Effector CD4-positive, alpha-beta T cell (primary cell): ENCODE results near the gene CCR8.
A peak's percentile ranks its signal among the peaks of the same experiment; 100 is the strongest.

Source experiments
- DNase-seq: peaks from one replicate; pipeline ENCODE4 v3.0.0-alpha.2; 2020
- total RNA-seq: gene quantifications from one replicate; lab custom pipeline; 2026; lab: John Stamatoyannopoulos, UW

The CCR8 gene, protein sequence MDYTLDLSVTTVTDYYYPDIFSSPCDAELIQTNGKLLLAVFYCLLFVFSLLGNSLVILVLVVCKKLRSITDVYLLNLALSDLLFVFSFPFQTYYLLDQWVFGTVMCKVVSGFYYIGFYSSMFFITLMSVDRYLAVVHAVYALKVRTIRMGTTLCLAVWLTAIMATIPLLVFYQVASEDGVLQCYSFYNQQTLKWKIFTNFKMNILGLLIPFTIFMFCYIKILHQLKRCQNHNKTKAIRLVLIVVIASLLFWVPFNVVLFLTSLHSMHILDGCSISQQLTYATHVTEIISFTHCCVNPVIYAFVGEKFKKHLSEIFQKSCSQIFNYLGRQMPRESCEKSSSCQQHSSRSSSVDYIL
- total RNA-seq, result 9.4 reads per million, percentile 30 among the genes with 10 or more reads in this experiment

DNA sequence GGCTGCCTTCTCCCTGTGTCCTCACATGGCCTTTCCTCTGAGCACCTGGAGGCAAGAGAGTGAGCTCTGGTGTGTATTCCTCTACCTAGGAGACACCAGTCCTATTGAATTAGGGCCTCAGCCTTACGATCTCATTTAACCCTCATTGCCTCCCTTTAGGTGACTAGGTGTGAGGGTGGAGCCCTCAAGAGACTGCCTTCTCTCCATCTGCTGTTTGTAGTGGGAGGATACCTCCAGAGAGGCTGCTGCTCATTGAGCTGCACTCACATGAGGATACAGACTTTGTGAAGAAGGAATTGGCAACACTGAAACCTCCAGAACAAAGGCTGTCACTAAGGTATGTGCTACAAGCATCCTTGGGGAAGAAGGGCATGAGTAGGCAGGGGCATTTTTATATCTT lies at the start of gene CCR8:
Gene CCR8, plus strand, starts transcription at position 217 of the 400 bp plus-strand sequence. CDS start 2,623 bp downstream, outside the sequence.
- DNase-seq, result no peak

DNA sequence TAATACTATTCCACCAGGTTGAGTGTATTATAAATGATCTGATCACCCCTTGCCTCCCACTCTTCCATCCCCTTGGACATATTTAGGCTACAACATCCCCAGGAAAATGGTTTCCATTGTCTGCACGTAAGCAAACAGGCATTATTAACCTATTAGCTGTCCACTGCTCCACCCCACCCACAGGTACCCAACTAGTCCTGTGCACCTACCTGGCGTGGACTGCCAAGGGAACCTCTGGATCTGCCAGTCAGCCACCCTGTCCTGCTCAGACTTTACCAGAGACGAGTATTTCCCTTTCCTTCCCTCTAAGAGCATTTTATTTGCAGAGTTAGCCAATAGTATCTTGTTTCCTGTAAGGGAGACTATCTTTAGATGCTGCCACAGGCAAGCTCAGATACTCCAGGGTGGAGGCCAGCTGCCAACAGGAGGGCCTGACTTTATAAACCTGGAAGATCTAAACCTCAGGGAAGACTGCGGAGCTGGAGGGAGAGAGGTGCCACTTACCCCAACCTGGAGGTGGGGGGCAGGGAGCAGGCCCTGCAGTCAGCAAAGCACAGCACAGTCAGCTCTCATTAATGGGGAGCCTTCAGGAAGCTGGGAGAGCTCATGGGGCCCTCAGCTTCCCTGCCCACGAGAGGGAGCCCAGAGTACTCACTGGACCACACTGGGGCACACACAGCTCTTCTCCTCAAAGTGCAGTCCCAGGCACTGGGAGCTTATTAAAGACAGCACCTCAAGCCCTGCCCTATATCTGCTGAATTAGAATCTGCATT lies 49.6 kb upstream of the CCR8 start, which contains the start of gene CX3CR1:
Gene CX3CR1, minus strand, starts transcription at position 292 of the 773 bp plus-strand sequence. CDS start 13,527 bp downstream, outside the sequence.
- no peak for DNase-seq

DNA sequence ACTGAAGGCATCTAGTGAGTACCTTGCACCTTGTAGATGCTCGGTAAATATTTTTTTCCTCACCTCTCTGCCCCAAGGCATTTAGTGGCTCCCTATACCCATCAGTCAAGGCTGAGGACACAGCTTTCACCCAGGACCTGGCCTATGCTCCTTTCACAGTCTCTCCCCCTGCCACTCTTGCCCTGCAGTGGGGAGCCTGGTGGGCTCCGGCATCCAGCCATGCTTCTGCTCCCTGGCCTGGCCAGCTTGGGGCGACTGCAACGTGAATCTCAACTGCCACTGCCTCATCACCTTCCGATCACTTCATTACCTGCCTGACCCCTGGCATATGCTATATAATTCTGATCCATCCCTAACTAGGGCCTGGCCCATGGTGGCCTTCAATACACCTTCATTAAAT lies 48.9 kb upstream of the CCR8 start:
- DNase-seq, result no peak

DNA sequence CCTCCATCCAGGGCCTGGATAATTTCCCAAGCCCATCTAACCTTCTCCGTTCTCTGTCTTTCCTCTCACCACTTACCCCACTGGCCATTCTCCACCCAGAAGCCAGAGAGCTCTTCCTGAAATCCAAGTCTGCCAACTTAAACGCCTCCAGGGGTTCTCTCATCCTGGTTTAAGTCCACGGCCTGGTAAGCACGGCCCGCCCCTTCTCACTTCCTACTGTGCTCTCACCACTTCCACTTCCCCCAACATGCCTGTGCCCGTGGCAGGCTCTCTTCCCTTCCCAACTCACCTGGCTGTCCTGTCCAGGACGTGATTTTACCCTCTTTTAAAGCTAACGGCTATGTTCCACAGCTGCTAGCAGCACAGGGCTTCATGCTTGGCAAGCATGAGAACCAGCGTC lies 48.0 kb upstream of the CCR8 start:
- DNase-seq, result no peak

DNA sequence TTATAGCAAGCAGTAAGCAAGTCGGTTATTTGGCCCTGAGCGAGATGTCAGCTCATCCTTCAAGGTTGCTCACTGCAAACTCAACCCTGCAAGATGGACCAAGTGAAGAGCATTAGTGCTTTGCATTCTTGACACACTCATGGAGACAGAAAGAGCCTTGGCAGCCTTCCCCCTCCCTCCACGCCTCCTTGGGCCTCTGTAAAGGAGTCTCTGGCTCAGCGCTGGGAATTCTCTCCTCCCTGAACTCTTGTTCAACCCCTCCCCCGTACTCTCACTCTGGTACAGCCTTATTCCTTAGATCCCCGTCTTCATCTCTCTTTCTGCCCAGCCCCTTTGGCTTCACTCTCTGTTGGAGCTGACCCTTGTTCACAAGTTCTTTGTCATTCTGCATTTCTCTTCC lies 47.5 kb upstream of the CCR8 start:
- no peak for DNase-seq

DNA sequence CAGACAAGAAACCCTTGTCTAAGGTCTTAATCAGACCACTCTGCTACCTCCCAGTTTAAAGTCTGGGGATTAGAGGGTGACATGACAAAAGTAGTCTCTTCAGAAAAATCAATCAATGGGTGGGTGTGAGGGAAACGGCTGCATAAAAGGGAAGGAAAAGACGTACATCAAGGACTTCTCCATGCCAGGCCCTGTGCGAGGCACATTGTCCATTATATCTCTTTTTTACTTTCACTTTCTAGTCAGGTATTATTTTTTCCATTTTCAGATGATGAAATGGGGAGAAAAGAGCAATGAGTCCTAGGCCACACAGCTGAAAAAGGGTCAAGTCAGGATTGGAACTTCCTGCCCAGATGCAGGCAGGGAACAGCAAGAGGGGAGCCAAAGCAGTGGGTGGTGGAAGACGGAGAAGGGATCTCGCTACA lies 45.0 kb upstream of the CCR8 start:
- DNase-seq, result no peak

DNA sequence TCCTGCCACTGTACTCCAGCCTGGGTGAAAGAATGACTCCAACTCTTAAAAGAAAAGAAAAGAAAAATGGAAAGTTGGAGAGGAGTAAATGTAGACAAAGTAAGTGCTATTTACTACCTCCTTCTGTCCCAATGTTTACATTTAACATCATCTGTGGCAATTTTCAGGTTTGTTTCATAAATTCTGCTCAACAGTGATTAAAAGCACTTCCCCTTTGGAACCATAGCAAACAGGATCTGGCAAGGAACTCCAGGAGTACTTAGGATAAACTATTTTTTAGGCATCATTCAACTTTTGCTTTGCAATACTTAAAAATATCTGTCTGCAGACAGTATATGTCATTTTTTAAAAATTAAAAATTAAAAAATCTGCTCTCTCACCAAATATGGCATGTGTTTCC lies 44.2 kb upstream of the CCR8 start:
- DNase-seq, result no peak

DNA sequence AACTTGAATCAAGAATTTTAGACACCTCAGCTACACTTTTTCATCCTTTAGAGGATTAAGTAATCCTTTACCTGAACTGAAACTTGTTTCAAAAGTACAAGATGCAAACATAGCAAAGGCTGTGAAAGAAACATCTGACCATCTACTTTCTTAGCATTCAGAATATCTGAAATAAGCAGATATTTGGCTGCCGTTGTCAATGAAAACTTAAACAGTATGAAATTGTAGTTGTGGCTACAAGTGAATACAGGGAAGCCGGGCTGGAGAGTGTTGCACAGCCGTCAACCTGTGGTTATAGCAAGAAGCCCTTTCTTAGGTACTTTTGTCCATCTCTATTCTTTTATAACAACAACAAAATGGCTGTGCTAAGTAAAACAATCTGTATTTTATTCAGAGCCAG lies 42.7 kb upstream of the CCR8 start:
- DNase-seq, result no peak

DNA sequence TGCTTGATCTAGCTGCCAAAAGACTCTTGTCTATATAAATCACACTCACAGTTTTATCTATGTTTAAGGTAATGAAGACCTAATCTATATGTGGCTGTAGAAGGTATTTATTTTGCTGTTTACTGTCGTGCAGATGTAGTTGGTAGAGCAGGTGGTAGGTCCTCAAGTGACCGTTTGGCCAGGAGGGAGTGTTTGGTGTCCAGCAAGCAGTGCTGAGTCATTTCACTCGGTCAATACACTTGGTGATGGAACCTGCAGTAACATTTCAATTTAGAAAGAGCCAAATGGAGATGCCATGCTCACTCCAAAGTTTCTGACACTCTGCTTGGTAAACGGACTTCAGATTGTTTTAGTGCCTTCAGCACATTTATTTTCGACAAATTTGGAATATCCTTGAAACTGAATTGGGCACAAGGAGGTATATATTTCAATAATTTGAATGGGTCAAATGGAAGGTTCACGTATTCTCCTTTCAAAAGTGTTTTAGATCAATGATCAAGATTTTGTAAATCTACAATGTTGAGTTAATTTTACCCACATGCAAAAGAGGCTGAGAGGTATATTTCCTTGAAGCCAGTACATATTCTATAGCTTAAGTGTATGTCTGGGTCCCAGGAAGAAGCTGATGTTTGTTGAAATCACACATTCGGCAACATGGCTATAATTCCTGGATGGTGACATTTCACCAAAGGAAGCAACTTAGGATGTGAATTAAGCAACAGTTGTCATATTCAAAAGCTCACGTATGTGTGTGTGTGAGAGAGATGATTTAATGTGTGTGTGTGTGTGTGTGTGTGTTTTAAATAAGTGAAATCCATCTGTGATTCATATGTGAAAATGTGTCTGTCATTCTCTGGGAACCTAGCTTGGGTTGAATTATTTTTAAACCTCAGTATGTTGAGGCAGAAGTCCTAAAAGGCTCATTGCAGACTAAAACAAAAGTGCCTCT lies 42.0 kb upstream of the CCR8 start:
- no peak for DNase-seq

DNA sequence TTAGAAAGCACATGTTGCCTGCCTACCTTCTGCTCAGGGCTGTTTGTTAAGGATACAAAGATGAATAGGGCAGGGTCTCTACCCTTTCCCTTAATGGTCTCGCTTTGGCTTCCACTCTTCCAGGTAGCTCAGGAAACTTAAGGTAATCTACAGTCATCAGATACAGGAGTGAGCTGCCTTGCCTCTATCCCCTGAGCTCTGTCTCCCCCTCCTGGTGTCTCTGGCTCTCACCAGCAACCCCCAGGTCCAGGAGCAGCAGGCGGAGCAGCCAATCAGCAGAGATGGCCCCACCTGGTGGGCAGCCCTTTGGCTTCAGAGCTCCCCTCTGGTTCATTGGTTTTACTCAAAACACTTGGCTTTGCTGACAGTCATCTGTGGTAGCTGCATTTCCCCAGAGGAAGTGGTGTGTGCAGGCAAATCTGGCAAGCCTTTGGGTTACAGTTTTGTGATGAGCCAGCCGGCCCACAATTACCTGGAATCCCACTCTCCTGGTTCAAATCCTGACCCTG lies 41.2 kb upstream of the CCR8 start:
- DNase-seq, result peak; percentile 71

DNA sequence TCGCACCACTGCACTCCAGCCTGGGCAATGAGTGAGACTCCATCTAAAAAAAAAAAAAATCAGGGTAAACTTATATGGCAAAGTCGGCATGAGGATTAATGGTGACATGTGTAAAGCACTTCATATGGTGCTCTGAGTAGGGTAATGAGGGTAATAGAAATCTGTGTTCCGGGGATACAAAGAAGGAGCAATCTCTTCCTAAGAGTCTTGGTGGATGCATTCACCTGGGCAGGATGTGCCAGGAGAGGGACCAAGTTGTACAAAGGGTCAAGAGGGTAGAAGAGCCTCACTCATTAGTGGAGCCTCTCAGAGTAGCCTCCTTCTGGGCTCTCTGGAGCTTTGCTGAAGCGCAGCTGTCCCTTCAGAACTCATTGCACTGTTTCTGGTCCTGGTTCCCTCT lies 40.4 kb upstream of the CCR8 start:
- DNase-seq, result no peak

DNA sequence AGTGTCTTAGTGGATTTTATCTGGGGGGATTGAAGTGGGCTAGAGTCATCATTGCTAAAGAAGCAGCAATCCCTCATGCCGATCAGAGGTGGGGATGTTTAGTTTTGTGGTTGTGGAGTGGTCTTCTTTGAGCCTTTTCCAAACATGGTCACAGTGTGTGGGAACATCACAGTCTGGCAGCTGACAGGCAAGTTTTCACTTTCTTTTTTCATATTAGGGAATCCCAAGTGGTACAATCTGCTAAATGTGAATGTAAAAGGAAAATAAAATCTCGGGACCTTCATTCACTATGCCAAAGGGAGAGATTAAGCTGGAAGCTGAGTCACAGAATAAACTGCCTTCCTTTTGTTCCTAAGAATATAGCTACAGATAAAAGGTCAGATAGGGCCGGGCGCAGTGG lies 39.3 kb upstream of the CCR8 start:
- no peak for DNase-seq

DNA sequence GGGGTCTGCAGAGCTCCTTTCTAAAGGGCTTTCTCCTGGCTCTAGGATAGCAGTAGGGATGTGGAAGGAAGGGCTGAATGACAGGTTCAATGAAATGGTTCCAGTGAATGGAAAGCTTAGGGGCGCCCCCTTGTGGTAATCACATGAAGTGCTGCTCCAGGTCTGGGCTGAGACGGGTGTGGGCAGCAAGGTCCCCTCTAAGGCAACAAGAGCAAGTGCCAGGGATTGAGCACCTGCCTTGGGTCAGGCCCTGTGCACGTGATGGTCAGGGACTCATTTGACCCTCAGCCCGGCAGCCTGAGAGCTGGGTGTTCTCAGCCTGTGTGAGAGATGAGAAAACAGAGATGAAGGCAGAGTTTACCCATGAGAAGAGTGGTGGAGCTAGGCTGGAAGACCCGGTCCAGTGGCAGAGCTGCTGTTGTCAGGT lies 37.6 kb upstream of the CCR8 start:
- DNase-seq, result peak; percentile 59

DNA sequence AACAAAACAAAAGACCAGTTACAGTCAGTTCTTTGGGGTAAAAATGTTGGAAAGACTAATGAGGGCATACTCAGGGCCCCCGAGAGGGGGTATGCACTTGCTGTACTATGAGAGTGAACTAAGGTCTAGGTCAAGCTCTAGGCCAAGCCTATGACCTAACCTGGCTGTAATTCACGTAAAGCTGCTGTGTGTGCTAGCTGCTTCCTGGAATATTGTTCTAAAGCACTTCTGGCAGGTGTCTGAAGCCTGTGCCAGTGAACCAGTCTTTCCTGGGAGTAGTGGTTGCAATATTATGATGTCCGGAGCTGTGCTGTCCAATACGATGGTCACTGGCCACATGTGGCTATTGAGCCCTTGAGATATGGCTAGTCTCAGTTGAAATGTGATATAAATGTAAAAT lies 36.5 kb upstream of the CCR8 start:
- DNase-seq, result no peak

DNA sequence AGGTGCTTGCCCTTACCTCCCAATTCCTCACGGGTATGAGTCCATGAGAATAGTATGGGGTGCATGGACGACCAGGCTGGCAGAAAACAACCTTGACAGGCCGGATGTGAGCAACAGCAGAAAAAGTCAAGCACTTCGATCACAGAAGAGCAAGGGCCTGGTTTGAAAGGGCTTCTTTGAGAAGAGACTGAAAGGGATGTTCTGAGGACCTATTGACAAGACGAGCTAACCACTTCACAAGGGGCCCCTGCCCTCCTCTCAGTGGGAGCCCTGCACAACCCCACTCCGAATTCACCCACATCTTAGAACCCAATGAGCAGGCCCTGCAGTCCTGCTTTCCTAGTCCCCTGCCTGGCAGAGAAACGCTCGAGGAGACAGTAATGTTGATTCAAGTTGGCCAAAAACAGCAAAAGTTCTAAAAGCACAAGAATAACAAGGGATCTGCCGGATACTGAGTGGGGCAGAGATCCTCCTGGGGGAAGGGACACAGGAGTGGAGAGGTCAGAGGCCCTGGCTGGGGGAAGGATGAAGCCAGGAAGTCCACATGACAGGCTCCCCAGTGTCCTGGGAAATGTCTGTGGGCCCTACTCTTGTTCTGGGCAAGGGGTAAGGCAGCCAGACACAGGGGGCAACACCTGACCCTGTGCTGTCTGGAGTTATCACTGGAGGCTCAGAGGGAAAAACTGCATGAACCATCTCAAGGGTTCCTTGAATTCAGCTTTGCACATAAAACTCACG lies 34.9 kb upstream of the CCR8 start:
- DNase-seq, result no peak

DNA sequence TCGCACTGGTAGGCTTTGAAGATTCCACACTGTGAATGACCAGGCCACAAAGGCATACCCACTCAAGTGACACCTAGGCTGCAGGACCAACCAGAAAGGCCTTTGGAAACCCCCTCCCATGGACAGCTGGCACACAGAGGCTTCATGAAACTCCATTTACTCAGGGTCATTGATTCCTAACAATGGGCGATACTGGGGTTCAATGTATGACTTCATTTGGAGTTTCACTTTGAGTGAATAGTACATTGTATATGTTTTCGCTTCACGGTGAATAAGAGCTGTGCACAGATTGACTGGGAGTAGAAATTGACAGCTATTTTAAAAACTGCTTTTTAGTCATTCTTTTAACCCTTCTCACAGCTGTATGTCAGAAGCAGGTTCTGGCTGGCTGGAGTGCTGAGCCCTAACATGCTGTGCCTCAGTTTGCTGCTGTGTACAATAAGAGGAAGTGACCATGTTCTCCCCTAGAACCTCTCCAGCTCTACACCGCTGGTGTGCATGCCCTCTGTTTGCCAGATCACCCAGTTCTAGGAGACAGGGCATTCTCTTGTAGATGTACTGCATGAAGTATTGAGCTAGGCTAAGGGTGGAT lies 34.2 kb upstream of the CCR8 start:
- no peak for DNase-seq

DNA sequence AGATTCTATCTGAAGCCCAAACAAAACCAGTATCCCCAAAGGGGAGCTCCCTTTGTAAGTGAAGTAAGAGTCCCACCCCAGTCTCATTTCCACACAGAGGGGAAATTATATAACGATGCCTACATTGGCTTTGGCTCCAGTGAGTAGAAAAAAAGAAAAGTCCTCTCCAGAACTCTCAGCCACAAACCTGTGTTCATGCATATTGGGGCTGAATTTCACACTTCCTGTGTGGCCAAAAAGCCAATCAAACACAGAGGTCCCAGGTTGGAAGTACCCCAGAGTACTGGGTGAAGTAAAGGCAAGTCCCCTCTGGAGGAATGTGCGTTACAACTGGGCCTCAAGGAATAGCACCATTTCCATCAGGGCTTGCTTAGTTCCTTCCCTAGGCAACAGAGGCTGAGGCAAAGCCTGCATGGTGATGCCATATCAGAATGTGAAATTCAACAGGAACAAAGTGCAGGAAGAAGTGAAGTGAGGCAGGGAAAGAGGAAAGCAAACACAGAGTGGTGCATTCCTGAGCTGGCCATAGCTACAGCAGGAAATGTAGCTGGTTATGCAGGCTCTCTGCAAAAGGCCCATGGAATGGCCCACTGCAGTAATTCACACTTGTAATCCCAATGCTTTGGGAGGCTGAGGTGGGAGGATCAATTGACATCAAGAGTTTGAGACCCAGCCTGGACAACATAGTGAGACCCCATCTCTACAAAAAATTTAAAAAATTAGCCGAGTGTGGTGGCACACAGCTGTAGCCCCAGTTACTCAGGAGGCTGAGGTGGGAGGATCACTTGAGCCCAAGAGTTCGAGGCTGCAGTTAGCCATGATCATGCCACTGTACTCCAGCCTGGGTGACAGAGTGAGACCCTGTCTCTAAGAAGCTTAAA lies 33.1 kb upstream of the CCR8 start:
- DNase-seq, result no peak

DNA sequence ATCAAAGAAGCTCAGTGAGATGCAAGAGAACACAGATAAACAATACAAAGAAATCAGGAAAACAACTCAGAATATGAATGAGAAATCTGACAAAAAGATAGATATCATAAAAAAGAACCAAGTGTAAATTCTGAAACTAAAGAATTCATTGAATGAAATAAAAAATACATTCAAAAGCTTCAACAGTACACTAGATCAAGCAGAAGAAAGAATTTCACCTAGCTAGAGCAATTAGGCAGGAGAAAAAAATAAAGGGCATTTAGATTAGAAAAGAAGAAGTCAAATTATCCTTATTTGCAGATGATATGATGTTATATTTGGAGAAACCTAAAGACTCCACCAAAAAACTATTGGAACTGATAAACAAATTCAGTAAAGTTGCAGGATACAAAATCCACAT lies 30.2 kb upstream of the CCR8 start:
- DNase-seq, result no peak

DNA sequence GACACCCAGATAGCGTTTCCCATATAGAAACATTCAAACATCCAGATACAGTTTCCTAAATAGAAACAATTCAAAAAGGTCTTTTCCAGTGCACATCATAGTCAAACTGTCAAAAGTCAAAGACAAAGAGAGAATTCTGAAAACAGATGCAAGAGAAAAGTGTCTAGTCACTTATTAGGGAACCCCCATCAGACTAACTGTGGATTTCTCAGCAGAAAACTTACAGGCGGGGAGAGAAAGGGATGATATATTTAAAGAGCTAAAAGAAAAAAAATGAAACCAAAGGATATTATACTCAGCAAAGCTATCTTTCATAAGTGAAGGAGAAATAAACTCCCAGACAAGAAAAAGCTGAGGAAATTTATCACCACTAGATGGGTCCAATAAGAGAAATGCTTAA lies 27.3 kb upstream of the CCR8 start:
- no peak for DNase-seq

DNA sequence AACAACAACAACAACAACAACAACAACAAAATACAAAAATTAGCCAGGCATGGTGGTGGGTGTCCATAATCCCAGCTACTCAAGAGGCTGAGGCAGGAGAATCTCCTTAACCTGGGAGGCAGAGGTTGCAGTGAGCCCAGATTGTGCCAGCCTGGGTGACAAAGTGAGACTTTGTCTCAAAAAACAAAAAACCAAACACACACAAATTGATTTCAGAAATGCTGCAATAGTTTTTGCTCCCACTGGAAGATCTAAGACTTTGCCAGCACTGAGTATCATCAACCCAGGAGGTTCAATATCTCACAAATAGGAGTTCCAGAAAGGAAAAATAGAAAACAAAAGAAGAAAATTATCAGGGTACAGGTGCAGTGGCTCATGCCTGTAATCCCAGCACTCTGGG lies 16.2 kb upstream of the CCR8 start:
- DNase-seq, result no peak
